ENCODE measurements around the gene MUC13.

Gene MUC13

DNA sequence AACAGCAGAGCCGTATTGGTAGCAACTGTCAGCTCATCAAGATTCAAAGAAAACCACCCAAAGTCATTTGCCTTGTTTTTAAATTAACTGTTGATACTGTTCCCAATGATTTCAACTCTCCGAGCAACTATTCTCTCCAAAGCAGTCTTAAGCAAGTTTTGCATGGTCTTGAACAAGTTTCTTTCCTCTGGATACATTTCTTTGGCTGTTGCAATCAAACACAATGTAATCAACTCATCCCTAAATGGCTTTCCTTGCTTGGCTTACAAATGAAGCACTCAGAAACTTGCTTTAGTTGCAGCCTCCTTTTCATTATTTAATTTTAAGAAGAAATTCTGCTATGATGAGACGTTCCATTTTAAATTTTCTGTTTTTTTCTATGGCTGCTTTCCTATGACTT, 15.5 kb upstream of the MUC13 start:
- no peak for DNase-seq (ENCODE audit: low spot score)

DNA sequence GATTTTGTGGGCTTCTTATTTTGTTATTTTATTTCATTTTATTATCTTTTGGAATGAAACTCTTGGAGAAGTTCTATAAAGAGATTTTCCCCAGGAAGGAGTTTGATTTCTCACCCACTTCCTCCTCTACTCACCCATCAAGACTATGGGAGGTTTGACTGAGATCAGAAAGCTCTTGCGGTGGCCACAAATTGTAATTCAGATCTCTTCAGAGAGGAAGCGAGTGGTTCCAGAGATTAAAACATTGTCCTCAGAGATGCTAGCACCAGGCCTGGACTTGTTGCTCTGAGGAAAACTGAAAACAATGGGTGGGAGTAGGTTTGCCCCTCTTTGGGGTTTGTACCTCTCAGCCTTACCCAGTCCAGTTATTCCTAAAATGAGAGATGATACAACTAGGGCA, 8.1 kb upstream of the MUC13 start:
- DNase-seq (ENCODE audit: low spot score) = no peak

DNA sequence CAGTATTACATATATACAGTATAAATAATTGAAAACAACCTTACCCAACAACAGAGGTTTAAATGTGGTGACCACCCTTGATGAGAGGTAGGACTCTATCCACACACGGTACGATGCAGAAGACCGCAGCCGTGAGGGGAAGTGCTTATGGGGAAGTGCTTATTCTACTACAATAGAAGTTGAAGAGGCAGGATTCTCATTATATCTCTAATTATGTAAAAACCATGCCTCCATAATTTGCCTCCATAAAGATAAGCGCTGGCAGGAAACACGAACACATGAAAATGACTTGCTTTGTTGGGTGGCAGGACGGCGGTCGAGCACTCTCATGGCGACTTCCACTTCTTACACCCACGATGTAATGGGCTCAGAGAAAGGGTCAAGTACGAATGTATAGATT, 7.2 kb upstream of the MUC13 start:
- DNase-seq (ENCODE audit: low spot score) = no peak

DNA sequence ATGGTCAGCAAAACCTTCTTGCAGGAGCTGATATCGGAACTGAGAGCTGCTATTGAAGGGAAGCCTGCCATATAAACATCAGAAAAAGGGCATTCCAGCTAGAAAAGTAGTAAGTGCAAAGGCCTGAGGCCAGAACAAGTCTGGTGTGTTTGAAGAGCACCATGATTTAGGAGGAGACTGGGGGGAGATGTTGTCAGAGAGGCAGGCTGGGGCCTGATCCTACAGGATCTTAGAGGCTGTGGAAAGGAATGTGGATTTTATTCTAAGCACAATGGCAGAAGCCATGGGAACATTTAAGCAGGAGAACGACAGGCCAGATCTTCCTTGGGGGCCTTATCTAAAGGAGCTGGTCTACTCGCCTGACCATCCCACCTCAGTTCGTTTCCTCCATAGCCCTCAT, 5.1 kb upstream of the MUC13 start:
- no peak for DNase-seq (ENCODE audit: low spot score)

DNA sequence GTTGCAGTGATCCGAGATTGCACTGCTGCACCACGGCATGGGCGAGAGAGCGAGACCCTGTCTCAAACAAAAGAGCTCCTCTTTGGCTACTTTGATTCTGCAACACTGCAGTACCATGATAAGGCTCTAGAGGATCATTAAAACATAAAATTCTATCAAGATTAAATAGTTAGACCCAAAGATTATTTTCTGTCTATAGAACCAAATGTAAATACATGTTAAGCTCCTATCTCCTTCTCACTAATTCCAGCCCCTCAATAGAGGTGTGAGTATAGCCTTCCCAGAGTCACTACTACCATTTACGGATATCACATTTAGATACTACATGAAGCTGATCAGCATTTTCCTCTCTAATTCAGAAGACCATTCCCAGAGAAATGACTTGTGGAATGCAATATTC, 4.3 kb upstream of the MUC13 start:
- DNase-seq (ENCODE audit: low spot score) = no peak

DNA sequence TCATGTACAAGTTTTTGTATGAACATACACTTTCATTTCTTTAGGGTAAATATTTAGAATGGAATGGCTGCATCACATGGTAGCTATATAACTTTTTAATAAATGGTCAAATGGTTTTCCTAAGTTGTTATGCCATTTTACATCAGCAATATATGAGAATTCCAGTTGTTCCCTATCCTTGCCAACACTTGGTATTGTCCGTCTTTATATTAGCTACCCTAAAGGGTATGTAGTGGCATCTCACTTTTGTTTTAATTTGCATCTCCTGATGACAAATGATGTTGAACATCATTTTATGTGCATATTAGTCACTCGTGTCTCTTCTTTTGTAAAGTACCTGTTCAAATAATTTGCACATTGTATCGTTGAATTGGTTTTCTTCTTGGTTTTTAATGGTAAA, 2.5 kb upstream of the MUC13 start:
- no peak for DNase-seq (ENCODE audit: low spot score)

DNA sequence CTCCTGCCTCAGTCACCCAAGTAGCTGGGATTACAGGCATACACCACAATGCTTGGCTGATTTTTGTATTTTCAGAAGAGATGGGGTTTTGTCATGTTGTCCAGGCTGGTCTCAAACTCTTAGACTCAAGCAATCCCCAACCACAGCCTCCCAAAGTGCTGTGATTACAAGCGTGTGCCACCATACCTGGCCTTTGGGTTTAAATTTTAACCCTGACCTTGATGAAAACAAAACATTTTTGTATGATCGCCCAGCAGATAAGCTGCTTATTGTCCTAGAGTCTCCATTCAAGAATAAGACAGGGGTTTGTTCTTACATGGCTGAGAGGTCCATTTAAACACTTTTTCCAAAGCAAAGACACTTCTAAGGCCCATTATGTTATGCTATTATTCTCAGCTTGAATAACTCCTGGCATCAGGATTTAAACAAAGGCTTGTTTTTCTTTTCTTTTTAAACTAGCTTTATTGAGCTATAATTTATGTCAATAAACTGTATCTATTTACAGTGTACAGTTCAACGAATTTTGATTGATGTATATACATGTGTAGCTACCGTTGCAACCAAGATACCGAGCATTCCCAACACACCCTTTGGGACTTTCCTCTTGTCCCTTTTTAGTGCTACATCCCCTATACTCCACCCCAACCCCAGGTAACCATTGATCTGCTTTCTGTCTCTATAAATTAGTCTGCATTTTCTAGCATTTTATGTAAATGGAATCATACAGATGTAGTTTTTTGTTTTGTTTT, 1.4 kb upstream of the MUC13 start:
- no peak for DNase-seq (ENCODE audit: low spot score)

DNA sequence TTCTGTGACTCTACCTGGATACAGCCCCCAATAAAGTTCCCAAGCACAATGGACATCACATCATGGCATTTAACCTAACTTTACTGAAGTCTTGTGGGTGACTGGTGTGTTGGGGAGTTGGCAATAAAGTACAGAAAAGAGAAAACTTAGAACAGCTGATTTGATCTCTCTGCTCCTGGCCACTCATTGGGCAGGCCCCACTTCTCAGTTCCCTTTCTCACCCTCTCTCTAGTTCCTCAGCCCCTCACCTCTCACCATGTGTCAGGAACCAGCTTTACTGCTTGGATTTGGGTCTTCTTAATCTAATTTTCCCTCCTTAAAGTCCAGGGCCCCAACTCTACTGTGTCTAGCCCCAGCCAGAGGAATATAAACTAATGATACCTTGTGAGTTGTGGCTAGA, 713 bp upstream of the MUC13 start:
- DNase-seq (ENCODE audit: low spot score) = no peak

DNA sequence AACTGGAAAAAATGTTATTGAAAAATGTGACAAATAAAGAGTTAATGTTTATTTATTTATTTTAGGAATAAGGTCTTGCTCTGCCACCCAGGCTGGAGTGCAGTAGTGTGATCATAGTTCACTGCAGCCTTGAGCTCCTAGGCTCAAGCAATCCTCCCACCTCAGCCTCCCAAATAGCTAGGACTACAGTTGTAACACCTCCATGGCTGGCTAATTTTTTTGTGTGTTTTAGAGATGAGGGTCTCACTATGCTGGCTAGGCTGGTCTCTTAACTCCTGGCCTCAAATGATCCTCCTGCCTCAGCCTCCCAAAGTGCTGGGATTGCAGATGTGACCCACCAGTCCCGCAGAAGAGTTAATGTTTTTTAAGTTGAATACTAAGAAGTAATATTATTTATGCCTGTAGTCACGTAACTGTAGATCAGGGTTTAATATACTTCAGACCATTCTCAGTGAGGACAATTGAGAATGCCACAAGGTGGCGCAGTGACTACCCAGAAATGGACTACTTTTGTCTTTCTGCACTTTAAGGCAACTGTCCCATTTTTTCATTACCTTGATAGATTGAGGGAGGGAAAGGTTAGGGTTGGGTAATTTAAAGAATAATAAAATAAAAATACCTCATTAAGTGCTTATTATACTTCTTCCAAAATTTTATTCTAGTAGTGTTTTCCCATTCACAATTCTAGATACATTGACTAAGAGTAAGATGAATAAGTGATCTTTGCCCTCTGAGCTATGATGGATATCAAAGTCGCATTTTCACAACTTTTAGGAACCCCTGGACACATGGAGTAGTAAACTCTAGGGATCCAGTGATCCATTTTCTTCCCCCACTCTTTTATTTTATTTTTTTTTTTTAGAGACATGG, 6.0 kb downstream of the MUC13 start:
- peak; percentile 35 for DNase-seq (ENCODE audit: low spot score)

DNA sequence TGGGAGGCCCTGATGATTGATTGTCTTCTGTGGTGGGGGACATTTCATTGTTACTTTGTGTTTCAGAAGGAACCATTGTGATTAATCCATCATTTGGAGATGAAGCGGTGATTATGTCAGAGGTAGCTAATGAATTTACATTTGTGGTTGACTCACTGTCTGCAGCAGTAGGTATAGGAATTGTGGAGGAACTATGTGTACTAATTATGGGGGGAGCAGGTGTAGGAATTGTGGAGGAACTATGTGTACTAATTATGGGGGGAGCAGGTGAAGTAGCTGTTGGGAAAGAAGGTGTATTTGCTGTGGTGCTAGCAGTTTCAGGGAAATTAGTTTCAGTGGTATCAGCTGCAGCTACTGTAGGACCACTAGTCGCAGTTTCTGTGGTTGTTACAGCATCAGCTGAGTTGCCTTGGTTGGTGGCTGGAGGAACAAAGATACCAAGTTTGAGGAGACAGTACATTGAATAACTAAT, 6.9 kb downstream of the MUC13 start:
- DNase-seq (ENCODE audit: low spot score) = no peak

DNA sequence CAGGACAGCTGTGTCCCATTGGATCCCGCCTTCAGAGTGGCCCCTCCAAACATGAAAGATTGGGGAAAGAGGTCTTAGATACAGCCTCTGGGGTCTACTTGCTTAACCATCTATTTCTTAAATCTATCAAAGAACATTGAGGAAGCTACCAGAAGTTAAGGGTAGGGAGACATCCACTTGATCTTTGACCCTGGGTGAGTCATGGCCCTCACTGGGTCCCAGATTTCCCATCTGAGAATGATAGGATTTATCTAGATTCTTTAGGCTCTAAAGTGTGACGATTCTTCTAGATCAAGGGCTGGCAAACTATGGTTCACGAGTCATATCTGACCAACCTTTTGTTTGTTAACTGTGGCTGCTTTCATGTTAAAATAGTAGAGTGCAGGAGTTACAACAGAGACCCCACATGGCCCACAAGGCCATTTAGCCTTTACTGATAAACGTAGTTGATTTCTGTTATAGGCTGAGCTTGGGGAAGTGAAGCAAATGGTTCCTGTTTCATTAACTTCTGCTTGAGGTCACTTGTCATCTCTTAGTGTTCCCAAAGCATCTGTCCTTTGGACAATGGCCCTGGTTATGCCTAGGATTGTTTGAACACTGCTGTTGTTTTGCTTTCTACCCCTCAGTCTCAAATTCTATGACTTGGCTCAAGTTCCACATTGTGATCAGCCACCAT, 8.0 kb downstream of the MUC13 start:
- no peak for DNase-seq (ENCODE audit: low spot score)

DNA sequence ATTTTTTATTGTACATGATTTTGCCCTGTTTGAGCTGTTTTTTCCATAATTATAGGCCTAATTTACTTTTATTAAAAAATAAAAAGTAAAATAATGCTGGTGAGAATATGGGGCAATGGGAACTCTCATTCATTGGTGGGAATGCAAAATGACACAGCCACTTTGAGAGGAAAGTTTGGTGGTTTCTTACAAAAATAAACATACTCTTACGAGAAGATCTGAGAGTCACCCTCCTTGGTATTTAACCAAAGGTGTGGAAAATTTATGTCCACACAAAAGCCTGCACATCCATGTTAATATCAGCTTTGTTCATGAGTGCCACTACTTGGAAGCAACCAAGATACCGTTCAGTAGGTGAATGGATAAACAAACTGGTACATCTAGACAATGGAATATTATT, 9.8 kb downstream of the MUC13 start:
- DNase-seq (ENCODE audit: low spot score) = no peak

DNA sequence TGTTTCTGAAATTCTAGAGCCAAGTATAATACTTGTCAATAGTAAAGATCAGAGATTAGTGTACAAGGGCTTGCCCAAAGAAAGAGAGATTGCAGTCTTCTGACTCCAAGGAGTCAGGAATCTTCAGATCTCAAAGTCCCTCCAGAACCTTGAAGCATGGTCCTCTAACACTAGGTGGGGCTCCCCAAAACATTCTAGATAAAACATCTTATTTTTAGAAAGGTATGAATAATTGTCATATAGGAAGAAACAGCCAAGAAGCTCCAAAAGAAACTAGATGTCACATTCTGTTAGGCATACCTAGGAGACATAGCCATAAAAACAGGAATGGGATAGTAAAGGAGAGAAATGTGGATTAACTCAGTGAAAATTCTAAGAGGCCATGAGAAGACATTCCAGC, 10.7 kb downstream of the MUC13 start:
- no peak for DNase-seq (ENCODE audit: low spot score)

DNA sequence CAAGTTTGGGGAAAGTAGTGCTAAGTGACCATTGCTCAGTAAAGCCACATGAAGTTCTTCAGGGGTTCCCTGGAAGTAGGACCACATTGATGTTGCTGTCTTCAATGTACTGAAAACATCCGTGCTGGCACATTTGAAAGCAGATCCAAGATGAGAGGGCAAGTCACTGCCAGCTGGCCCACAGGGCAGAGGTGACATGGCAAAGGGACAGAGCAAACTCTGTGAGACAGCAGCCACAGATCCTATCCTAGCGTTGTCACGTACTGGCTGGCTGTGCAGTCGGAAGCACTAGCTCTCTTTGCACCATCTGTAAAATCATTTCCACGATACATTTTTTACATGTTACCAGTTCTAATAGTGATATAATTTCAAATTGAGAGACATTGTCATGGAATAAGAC, 13.8 kb downstream of the MUC13 start:
- DNase-seq (ENCODE audit: low spot score) = peak; percentile 65

DNA sequence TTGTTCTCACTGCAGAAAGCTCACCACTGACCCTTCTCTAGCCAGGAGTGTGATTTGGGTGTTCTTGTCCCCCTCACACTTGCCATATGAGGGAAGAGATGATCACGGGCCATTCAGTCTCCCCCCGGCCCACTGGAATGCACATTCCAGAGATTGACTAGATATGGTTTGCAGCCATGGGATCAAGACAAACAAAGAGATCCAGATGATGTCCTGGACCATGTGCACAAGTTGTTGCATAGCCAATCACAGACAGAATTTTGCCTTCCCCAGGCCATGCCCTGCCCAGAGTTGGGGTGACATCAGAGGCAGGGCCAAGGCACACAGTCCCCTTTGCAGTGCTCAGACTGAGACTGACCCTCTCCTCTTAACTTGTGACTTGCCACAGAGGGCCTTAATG, 14.8 kb downstream of the MUC13 start:
- DNase-seq (ENCODE audit: low spot score) = no peak

DNA sequence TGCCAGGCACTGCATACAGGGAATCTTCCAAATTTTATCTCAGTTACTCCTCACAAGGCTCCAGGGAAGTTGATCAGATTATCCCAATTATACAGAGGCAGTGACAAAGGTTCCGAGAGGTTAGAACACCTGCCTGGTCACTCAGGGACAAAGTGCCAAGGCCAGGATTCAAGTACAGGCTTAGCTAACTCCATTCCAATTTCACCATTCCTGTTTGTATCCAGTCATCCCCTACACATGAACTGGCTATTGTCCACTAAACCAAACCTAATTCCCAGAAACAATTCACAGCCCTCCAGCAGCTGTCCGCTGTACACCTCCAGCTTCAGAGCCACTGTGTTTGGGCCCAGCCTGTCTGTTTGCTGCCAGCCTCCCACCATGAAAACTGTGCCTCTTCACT, 16.0 kb downstream of the MUC13 start:
- DNase-seq (ENCODE audit: low spot score) = no peak

DNA sequence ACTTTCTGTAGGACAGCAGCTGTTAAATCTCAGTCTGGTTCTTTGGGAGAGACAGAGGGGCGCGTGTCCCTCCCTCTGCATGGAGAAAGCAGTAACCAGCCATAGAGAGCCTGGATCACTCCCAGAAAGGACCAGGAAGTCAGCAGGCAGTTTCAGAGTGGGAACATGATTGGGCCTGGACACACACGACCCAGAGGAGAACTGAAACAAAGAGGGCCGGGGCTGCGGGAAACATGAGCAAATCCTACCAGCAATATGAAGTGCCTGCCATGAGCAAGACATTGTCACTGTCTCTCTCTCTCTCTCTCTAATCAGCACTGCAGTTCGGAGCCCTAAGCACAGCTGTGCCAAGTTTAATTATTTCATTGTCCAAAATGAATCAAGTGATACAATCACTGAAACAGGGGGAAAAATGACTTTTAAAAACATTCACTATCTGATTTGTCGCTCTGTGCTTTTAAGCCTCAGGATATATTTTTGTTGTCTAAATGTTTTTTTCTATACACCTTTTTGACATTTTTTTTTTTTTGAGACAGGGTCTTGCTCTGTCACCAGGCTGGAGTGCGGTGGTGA, 17.6 kb downstream of the MUC13 start:
- DNase-seq (ENCODE audit: low spot score) = no peak

DNA sequence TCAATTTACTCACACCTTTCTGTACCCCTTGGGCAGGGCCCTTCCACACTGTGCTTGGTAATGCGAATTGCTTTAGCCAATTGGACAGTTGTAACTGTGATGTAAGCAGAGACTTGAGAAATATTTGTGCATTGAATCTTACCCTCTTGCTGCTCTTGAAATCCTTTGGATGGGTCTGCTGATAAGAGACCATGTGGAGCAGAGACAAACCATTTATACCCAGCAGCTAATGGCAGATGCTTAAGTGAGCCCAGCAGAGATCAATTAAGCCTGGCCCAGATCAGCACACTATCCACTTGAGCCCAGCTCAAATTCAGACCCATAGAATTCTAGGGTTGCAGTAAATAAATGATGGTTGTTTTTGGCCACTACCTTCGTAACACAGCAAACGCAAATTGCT, 19.3 kb downstream of the MUC13 start:
- DNase-seq (ENCODE audit: low spot score) = no peak

DNA sequence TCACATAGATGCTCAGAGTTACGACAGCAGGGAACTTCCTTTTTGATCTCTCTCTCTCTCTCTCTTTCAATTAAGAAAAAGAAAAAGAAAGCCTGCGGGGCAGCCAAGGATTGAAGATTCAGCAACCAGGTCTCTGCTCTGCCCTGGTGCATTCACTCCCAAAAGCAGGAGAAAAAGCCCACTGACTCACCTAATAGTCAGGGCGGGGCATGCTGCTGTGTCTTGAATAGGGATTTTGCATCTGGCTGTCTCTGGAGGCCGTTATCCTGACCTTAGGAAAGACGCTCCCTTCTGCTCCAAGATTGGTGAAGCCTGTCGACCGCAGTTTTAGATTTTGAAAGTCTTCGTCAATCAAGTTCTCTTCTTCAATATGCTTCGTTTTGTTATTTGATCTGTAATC, 26.6 kb downstream of the MUC13 start:
- no peak for DNase-seq (ENCODE audit: low spot score)

DNA sequence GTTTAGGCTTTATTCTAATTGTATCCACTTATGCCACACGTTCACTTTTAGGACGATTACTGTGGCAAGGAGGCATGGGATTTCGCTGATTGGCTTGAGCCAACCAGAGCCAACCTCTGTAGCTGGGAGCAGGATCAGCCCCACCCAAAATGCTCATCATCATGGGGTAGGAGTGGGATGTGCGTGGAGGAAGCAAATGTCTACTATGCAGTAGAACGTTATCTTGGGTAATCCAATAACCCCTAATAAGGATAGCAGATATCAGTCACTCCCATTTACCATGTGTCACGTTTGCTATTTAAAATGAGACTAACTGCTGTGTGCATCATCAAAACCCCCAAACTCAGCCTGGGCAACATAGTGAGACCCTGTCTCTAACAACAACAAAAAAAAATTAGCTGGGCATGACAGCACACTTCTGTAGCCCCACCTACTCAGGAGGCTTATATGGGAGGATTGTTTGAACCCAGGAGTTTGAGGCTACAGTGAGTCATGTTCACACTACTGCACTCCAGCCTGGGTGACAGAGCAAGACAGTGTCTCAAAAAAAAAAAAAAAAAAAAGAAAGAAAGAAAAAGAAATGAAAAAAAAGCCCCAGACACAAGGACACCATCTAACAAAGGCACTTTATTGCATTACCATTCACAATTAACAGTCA, 29.6 kb downstream of the MUC13 start:
- no peak for DNase-seq (ENCODE audit: low spot score)

DNA sequence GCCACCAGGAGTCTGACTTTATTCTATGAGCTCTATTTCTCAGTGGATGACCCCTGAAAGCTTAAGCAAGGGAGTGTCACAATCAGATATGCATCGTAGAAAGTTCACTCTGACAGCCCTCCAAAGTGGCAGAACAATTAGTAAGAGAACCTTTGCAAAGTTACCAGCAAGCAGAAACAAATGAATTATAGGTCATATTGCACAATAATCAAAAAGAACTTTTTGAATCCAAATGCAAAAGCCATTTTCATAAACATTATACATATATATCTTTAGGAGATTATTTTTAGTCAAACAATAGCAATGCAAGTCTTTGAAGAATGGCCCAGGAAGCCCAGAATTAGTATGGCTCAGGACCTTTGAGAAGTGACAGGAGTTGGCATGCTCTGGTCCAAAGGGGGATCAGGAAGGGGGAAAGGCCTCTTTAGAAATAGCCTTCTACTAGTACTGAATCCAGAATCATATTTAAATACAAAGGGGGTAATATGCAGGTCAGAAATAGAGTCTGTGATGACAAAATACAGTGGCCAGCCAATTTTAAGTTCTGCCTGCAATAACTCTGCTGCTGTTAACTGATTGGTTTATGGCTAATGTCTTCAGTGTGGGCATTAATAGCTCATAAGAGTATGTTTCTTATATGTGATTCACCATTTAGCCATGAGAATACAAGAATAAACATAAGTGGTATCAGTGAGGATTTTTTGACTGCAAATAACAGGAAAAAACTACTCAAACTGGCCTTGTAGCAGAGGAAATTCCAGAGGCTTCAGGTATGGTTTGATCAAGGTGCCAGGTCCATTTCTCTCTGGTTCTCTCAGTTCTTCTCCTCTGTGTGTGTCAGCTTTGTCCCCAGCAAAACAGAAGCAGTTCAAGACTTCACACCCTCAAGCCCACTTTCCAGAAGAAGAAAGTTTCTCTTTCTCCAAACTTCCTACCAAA, 30.4 kb downstream of the MUC13 start:
- DNase-seq (ENCODE audit: low spot score) = no peak

All from globus pallidus (tissue), 1 donor.